DMS 273 treated with DMSO at 0.1 percent for 48 hours (cell line): Measurements from ENCODE around the gene ZNF30.
"Not testable (repeated sequence)": the region's sequence is repeated elsewhere in the genome, so short reads cannot be mapped to it uniquely, and the experiment has no call there.

Experiments
- DNase-seq: peaks from one replicate; lab custom pipeline; 2025; lab: John Stamatoyannopoulos, UW

ZNF30 gene

GRCh38 chr19:34926685-34927375 lies at the start of gene ZNF30:
Gene ZNF30, plus strand, starts transcription at chr19:34926903. Its CDS starts 3,045 bp downstream, at chr19:34929948.
- peak; percentile 73 for DNase-seq

GRCh38 chr19:34879563-34879962 lies 47.1 kb upstream of the ZNF30 start:
- no peak for DNase-seq

DNA sequence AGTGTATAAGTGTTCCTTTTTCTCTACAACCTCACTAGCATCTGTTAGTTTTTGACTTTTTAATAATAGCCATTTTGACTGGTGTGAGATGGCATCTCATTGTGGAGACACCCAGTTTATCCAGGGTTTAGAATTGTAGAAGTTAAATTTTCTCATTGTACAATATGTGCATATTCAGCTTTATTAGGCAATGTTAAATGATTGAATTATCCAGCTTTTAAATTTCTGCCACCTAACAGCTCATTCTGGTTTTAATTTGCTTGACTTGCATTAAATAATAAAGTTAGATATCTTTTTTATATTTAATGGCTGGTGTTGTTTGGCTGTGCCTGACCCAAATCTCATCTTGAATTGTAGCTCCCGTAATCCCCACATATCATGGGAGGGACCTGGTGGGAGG lies 46.7 kb upstream of the ZNF30 start:
- DNase-seq: no peak

DNA sequence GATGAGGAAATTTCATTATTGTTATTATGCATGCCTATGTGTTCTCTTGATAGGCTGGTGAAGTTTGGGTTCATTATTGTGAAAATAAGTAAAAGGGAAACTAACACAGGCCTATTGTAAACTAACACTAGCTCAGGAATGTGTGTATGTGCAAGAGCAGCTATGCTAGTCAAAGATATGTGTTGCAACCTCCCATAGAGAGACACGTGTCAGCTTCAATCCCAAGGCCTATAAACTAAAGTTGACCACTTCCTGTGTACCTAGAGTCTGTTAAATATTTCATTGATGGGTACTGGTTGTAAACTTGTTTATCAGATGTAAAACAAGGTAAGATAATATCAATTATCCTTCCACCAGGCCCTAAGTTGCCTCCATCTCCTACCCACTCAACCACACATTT lies 44.7 kb upstream of the ZNF30 start:
- no peak for DNase-seq

DNA sequence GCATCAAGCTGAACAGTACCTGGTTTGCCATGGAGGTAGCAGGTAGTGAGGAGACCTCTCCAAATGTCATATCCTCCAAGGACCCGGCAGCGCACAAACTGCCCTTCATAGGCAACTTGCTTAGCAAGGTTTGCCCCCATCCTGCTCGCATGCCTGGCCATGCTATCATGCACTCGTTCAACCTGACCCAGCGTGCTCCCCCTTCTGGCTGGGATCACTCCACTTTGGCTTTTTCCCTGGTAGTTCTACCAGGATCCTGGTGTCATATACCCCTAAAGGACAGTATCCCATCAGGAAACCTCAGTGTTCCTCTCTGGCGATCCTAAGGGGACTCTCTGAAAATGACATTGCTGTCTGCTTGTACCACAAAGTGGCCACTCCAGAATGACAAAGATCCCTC lies 38.6 kb upstream of the ZNF30 start:
- DNase-seq: no peak

- no peak for DNase-seq
These were observed 26.5 kb upstream of the ZNF30 start for GRCh38 chr19:34900245-34900644.

GRCh38 chr19:34904664-34905527 lies 21.8 kb upstream of the ZNF30 start:
- no peak for DNase-seq

GRCh38 chr19:34910770-34911169 lies 15.9 kb upstream of the ZNF30 start:
- no peak for DNase-seq

GRCh38 chr19:34917144-34917543 lies 9.6 kb upstream of the ZNF30 start:
- DNase-seq: not testable (repeated sequence)

DNA sequence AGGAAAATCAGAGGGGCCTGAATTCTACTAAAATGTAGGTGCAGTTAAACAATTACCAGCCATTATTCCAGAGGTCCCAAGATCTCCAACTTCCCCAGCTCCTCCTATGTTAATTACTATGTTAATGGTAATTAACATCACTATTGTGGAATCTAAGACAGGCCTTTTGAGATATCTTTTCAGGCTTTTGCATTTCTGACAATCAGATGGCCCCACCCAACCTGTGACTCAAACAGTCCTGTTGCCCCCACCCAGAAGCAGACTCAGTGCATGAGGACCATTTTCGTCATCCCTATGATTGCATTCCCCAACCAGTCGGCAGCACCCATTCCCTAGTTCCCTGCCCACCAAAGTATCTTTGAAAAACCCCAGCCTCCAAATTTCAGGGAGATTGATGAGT lies 8.5 kb upstream of the ZNF30 start:
- no peak for DNase-seq

DNA sequence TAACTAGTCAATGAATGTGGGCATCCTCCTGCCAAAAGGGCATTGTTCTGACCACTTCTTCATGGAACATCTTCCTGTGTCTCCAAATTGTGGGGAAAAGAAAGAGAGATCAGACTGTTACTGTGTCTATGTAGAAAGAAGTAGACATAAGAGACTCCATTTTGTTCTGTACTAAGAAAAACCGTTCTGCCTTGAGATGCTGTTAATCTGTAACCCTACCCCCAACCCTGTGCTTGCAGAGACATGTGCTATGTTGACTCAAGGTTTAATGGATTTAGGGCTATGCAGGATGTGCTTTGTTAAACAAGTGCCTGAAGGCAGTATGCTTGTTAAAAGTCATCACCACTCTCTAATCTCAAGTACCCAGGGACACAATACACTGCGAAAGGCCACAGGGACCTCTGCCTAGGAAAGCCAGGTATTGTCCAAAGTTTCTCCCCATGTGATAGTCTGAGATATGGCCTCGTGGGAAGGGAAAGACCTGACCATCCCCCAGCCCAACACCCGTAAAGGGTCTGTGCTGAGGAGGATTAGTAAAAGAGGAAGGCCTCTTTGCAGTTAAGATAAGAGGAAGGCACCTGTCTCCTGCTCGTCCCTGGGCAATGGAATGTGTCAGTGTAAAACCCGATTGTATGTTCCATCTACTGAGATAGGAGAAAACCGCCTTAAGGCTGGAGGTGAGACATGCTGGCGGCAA lies 6.5 kb upstream of the ZNF30 start:
- not testable (repeated sequence) for DNase-seq

DNA sequence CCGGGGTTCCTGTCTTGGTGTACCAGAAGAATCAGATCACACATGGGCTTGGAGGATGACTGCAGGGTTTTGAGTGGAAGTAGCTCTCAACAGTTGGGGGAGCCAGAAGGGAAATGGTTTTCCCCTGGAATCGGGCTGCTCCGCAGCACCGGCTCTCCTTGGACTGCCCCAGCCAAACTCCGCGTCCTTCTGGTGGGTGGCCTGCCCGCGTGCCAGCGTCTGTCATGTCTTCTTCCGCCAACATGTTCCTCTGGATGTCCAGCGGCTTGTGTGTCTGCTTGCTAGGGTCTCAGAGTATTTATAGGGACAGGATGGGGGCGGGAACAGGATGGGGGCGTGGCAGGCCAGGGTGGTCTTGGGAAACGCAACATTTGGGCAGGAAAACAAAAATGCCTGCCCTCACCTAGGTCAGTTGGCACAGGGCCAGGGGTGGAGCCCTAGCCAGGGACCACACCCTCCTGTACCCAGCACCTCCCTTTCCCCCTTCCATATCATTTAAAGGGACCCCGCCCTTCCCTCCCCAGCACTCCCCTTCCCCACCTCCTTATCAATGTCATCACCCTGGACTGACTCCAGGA lies 1.3 kb upstream of the ZNF30 start:
- no peak for DNase-seq

DNA sequence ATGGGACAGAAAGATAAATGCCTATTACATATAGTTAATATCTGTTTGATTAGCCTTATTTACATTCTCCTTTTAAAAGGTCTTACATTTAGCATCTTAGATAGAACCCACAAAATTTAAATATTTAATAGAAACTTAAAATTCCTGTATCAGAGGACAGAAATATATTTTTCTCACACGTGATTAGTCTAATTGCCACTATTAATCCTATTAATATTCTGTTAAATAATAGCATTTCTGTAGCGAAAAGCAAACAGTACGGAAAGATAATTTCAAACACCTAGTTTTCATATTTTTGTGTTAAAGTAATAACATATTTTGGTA lies 380 bp upstream of the ZNF30 start:
- DNase-seq: no peak

DNA sequence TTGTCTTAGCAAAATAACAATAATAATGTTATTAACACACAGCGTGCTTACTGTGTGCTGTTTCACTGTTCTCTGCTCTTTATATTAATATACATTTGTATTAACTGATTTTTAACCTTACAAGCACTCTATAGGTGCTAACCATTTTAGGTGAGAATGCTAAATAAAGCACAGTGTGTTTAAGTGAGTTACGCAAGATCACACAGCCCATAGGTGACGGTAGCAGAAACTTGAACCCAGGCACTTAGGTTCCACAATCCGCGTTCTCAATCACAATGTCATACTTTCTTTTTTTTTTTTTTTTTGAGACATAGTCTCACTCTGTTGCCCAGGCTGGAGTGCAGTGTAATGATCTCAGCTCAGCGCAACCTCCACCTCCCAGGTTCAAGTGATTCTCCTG lies 5.8 kb downstream of the ZNF30 start:
- no peak for DNase-seq

DNA sequence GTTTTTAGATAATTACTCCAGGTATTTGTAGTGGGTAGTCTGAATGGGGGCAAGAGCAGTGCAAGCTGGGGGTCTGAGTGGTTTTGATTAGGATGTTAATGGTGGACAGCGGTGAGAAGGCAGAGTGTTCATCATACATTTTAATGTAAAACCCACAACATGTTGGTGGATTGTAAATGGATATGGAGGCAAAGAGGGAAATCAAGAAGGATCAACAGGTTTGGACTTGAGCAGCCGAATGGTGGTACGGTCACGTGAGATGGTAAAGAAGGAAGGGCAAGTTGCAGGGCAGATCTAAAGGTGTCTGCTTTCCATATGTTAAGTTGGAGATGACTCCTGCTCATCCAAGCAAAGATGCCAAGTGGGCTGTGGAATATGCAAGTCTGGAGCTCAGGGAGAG lies 9.5 kb downstream of the ZNF30 start:
- DNase-seq: no peak

DNA sequence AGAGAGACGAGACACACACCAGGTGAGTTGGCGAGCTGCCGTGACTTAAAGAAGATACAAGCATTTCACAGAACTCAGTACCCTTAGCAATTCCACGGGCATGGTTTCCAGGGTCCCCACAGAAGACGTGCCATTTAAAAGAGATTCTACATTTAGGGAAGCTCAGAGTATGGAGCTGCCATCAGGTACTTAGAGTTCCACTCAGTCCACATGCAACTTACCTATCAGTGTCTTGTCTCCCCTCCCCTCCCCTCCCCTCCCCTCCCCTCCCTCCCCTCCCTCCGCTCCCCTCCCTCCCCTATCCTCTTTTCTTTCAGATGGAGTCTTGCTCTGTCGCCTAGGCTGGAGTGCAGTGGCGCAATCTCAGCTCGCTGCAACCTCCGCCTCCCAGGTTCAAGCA lies 12.2 kb downstream of the ZNF30 start:
- DNase-seq: no peak

- no peak for DNase-seq
These were observed 17.3 kb downstream of the ZNF30 start for GRCh38 chr19:34943861-34944573.

GRCh38 chr19:34953092-34953491 lies 26.4 kb downstream of the ZNF30 start:
- DNase-seq: no peak

- DNase-seq: no peak
These were observed 31.4 kb downstream of the ZNF30 start for GRCh38 chr19:34957830-34958751.

GRCh38 chr19:34959021-34959420 lies 32.3 kb downstream of the ZNF30 start:
- DNase-seq: no peak
